ENCODE measurements around the gene RBM28. TPM values are rescaled to one million over a fixed set of nuclear protein-coding genes. Genes with fewer than 3 reads are reported as not detected.

Gene RBM28
- total RNA-seq, 1 donor from 2014 or later, result 67.7 TPM

DNA sequence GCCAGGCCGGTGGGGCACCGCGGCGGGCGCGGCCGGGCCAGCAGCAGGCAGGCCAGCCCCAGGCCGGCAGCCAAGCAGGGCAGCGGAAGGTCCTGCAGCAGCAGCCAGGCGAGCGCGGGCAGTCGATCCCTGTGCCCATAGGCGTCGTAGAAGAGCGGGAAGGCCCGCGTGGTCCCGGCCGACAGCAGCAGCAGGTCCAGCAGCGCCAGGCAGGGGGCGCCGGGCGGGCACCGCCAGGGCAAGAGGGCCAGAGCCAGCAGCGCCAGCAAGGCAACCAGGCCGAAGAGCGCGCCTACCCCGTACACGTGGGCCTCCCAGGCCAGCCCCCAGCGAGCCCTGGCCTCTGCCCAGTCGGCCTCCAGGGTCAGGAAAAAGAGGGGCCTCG is 8.4 kb upstream of the RBM28 start:
- H3K27me3 Mint-ChIP-seq (ENCODE audit: low read depth), result peaks cover 49% of the 10 kb centered on the region
- no peaks in the 10 kb centered on the region for H3K9me3 Mint-ChIP-seq
- H3K36me3 Mint-ChIP-seq (ENCODE audit: low read depth), result no peaks in the 10 kb centered on the region
- H3K27ac Mint-ChIP-seq, result no peak overlapping the region
- H3K4me1 Mint-ChIP-seq (ENCODE audit: low read depth), result peaks cover 9% of the 10 kb centered on the region
- H3K4me3 Mint-ChIP-seq (ENCODE audit: low read depth), result no peak overlapping the region
- no peak for DNase-seq (ENCODE audit: low spot score)
- intact Hi-C loops (cut with micrococcal nuclease), result no loop called here

DNA sequence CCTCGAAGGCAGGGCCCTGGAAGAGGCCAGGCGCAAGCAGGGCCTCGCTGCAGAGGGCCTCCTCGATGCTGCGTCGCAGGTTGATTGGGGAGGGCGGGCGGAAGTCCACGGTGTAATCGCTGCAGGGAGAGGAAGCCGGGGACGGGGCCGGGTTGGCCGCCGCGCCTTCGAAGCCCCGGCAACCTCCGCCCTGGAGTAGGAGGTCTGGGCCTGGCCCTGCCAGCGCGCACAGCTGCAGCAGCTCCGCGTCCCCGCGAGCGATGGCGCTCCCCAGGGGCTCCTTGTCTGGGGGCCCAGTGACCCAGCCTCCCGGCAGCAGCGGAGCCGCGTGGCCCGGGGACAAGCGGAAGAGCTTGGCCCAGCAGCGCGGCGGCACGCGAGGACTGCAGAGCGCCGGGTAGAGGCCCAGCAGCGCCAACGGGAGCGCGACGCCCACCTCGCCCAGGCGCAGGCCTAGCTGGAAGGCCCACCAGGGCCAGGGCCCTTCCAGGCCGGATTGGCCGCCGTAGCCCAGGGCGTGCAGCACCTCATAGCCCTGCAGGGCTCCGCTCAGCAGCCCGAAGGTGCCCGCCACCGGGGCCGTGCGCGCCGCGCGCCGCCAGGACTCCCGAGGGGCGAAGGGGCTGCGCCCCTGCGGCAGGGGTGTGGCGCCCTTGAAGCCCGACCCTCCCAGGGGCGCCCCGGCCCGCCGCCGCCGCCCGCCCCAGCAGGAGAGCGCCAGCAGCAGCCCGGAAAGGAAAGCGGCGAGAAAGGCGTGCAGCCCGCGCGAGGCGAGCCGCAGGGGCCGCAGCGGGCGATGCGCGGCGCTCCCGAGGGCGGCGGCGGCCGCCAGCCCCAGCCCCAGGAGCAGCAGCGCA is 7.8 kb upstream of the RBM28 start:
- H3K27ac Mint-ChIP-seq, result no peak overlapping the region
- no peak for DNase-seq (ENCODE audit: low spot score)
- no peaks in the 10 kb centered on the region for H3K36me3 Mint-ChIP-seq (ENCODE audit: low read depth)
- no peak overlapping the region for H3K4me3 Mint-ChIP-seq (ENCODE audit: low read depth)
- peaks cover 9% of the 10 kb centered on the region for H3K4me1 Mint-ChIP-seq (ENCODE audit: low read depth)
- no peaks in the 10 kb centered on the region for H3K9me3 Mint-ChIP-seq
- intact Hi-C loops (cut with micrococcal nuclease), result no loop called here
- peaks cover 49% of the 10 kb centered on the region for H3K27me3 Mint-ChIP-seq (ENCODE audit: low read depth)

DNA sequence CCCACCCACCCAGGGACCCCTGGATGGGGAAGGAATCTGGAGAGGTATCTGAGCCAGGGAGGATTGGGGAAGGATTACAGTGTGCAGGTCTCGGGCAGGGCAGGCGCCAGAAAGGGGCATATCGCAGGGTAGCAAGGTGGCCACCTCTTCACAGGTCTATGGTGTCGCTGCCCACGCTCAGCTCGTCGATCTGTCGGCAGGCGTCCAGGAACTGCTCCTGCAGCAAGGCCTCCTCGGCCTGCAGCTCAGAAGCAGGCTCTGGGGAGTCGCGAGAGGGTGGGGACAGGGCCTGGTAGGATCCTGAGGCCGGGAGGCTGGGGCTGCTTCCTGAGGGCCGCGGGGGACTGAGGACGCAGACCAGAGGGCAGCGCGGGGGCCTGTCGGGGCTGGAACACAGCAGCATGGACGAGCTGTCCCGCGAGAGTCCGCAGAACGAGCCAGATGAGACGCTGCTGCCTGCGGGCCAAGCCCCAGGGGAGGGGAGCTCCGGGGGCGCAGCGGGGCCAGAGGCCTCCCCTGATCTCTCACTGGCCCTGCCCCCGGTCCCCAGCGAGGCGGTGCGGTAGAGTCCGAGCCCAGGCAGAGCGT is 7.1 kb upstream of the RBM28 start:
- H3K36me3 Mint-ChIP-seq (ENCODE audit: low read depth), result no peaks in the 10 kb centered on the region
- no peak overlapping the region for H3K27ac Mint-ChIP-seq
- H3K4me3 Mint-ChIP-seq (ENCODE audit: low read depth), result no peak overlapping the region
- no peaks in the 10 kb centered on the region for H3K9me3 Mint-ChIP-seq
- H3K4me1 Mint-ChIP-seq (ENCODE audit: low read depth), result peaks cover 8% of the 10 kb centered on the region
- intact Hi-C loops (cut with micrococcal nuclease), result no loop called here
- peaks cover 48% of the 10 kb centered on the region for H3K27me3 Mint-ChIP-seq (ENCODE audit: low read depth)
- DNase-seq (ENCODE audit: low spot score), result no peak

DNA sequence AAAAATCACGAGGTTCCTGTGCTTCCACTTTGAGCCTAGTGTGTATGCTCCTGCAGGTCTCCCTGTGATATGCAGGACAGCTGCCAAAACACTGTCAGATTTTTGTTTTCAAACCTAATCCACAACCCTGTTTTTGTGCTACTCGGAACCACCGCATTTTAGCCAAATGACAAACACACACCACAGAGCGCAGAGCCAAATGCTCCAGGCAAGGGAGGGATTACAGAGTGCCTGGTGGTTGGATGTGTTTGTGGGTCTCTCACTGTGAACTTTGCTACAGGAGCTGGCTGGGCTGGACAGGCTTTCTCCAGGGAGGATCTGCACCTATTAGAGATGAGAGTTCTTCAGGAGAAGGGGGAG is 5.7 kb upstream of the RBM28 start:
- H3K9me3 Mint-ChIP-seq, result no peaks in the 10 kb centered on the region
- H3K4me1 Mint-ChIP-seq (ENCODE audit: low read depth), result peaks cover 3% of the 10 kb centered on the region
- no peak for DNase-seq (ENCODE audit: low spot score)
- H3K27me3 Mint-ChIP-seq (ENCODE audit: low read depth), result peaks cover 43% of the 10 kb centered on the region
- no peaks in the 10 kb centered on the region for H3K36me3 Mint-ChIP-seq (ENCODE audit: low read depth)
- H3K4me3 Mint-ChIP-seq (ENCODE audit: low read depth), result no peak overlapping the region
- intact Hi-C loops (cut with micrococcal nuclease), result no loop called here
- H3K27ac Mint-ChIP-seq, result no peak overlapping the region

DNA sequence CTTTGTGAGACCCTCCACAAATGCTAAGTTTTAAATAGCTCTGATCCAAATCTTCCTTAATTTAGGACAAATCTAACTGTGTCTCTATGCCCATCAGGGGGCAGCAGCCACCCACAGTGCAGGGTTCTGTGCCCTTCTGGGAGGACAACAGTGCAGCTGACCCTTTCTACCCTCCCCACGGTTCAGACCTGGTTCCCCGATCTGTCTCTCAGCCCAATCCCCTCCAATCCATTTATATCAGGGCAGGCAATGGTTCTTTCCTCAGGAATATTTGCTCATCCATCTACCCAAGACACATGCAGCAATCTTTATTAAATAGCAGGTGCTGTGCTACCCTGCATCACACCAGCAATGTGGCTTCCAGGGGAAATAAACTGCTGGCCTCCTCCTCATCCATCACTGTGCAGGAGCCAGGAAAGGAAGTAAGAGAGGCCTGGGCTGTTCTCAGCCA is 4.0 kb upstream of the RBM28 start:
- Mint-ChIP-seq H3K9me3 (no peaks in the 10 kb centered on the region), H3K27ac (no peak overlapping the region), H3K36me3 (ENCODE audit: low read depth) (no peaks in the 10 kb centered on the region), H3K27me3 (ENCODE audit: low read depth) (peaks cover 29% of the 10 kb centered on the region), H3K4me3 (ENCODE audit: low read depth) (no peak overlapping the region), H3K4me1 (ENCODE audit: low read depth) (peaks cover 7% of the 10 kb centered on the region)
- DNase-seq (ENCODE audit: low spot score), result no peak
- intact Hi-C loops (cut with micrococcal nuclease), result loop anchor here (1.0 kb wide), 1 partner anchor 40 kb away; no protein-coding TSS in a partner anchor

DNA sequence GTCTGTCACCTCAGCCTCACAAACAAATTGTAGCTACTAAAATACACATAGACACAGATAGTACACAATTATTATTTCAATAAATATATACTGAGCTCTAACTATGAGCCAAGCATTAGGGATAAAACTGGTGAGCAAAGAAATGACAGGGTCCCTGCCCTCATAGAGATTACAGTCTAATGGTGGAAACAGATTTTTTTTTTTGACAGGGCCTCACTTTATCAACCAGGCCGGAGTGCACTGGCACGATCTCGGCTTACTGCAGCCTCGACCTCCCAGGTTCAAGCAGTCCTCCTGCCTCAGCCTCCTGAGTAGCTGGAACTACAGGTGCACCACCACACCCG is 695 bp upstream of the RBM28 start:
- no peaks in the 10 kb centered on the region for H3K9me3 Mint-ChIP-seq
- no peak overlapping the region for H3K4me3 Mint-ChIP-seq (ENCODE audit: low read depth)
- intact Hi-C loops (cut with micrococcal nuclease), result loop anchor here (5.0 kb wide), 1 partner anchor 113 kb away; the partner anchor contains the start of gene HILPDA
- no peak for DNase-seq (ENCODE audit: low spot score)
- no peak overlapping the region for H3K27ac Mint-ChIP-seq
- peaks cover 17% of the 10 kb centered on the region for H3K27me3 Mint-ChIP-seq (ENCODE audit: low read depth)
- peaks cover 7% of the 10 kb centered on the region for H3K36me3 Mint-ChIP-seq (ENCODE audit: low read depth)
- peaks cover 20% of the 10 kb centered on the region for H3K4me1 Mint-ChIP-seq (ENCODE audit: low read depth)

DNA sequence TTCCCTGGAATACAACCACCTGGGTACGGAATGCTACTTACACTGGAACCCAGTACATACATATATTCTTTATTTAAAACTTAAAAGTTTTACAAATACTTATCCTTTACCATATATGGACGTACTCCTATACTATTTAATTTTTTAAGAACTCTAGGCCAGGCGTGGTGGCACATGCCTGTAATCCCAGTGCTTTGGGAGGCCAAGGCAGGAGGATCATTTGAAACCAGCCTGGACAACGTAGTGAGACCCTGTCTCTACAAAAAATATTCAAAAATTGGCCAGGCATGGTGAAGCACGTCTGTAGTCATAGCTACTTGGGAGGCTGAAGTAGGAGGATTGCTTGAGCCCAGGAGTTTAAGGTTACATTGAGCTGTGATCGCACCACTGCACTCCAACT is 2.0 kb downstream of the RBM28 start:
- no peak for DNase-seq (ENCODE audit: low spot score)
- no peaks in the 10 kb centered on the region for H3K27me3 Mint-ChIP-seq (ENCODE audit: low read depth)
- intact Hi-C loops (cut with micrococcal nuclease), result loop anchor here (2.0 to 5.0 kb wide), 2 partner anchors 116 to 135 kb away; partner anchors contain the start of genes HILPDA and METTL2B
- no peak overlapping the region for H3K27ac Mint-ChIP-seq
- peaks cover 22% of the 10 kb centered on the region for H3K36me3 Mint-ChIP-seq (ENCODE audit: low read depth)
- H3K9me3 Mint-ChIP-seq, result no peaks in the 10 kb centered on the region
- peaks cover 20% of the 10 kb centered on the region for H3K4me1 Mint-ChIP-seq (ENCODE audit: low read depth)
- peak overlapping the region; percentile 92 for H3K4me3 Mint-ChIP-seq (ENCODE audit: low read depth)

DNA sequence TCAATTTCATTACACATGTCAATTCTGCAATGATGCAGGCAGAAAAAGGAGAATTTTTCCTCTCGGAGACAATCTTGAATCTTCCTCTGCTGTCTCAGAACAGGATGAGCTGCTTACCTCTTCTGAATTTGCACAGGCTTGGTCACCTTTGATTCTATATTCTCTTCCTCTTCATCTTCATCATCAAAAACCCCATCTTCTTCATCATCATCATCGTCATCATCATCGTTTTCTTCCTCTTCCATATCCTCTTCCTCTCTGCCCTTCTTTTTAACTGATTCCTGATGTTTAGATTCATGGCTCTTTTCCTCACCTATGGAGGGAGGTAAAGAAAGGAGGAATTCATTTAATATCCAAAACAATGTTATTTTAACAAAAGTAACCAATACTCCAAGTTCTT is 8.0 kb downstream of the RBM28 start:
- intact Hi-C loops (cut with micrococcal nuclease), result no loop called here
- Mint-ChIP-seq H3K36me3 (ENCODE audit: low read depth) (peaks cover 65% of the 10 kb centered on the region), H3K9me3 (no peaks in the 10 kb centered on the region), H3K27me3 (ENCODE audit: low read depth) (no peaks in the 10 kb centered on the region), H3K27ac (no peak overlapping the region), H3K4me1 (ENCODE audit: low read depth) (no peaks in the 10 kb centered on the region), H3K4me3 (ENCODE audit: low read depth) (no peak overlapping the region)
- DNase-seq (ENCODE audit: low spot score), result no peak

DNA sequence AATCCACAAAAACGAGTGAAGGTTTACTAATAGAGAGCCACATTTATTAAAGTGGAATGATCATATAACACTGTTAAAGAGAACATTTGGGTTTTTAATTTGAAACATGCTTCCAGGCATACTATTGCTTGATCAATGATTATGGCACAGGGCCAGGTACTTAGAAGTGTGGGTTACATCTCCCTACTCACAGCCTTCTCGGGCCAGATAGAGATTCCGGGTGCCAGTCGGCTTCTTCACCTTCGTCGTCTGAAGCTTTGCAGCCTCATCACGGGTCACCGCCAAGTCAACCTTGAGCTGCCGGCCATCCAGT is 19.4 kb downstream of the RBM28 start:
- DNase-seq (ENCODE audit: low spot score), result no peak
- Mint-ChIP-seq H3K4me1 (ENCODE audit: low read depth) (peaks cover 20% of the 10 kb centered on the region), H3K27ac (no peak overlapping the region), H3K27me3 (ENCODE audit: low read depth) (no peaks in the 10 kb centered on the region), H3K9me3 (no peaks in the 10 kb centered on the region), H3K4me3 (ENCODE audit: low read depth) (no peak overlapping the region), H3K36me3 (ENCODE audit: low read depth) (peaks cover 66% of the 10 kb centered on the region)
- intact Hi-C loops (cut with micrococcal nuclease), result no loop called here

DNA sequence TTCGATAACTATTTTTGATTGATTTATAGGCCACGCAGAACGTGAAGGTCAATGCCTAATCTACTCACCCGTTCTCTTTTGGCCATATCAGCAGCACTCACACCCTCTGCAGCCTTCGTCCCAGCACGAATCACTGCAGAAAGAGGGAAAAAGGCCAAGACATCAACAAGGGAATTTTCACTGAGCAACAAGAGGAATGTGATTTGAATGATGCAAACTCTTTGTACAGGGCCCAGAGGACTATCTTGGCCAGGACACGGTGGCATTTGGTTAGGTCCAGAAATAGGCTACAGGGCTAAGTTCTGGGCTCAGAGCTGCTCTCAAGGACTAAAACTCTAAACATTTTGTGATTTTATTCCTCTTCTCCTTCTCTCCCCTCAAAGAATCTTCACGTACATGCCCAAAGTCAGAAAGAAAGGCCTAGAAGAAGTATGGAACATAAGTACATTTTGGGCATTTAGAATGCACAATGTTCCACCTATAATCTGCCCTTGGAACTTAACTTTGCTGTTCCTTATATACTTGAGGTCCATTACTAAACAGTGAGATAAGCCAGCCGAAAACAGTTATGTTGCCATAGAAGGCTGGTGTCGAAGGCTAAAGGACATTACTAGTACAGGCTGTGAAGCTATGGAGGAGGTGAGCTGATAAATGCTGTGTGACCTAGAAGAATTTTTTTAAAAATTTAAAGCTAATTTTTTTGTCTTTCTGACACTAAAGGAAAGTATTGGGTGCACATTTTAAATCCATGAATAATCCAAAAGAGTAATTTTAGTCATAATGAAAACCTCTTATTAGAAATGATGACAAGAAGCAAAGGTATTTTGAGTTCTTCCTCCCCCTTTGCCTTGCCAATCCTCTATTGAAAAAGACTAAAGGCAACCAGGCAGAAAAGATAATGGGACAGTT is 20.0 kb downstream of the RBM28 start:
- intact Hi-C loops (cut with micrococcal nuclease), result no loop called here
- Mint-ChIP-seq H3K36me3 (ENCODE audit: low read depth) (peaks cover 72% of the 10 kb centered on the region), H3K9me3 (no peaks in the 10 kb centered on the region), H3K27me3 (ENCODE audit: low read depth) (no peaks in the 10 kb centered on the region), H3K27ac (no peak overlapping the region), H3K4me1 (ENCODE audit: low read depth) (peaks cover 24% of the 10 kb centered on the region), H3K4me3 (ENCODE audit: low read depth) (no peak overlapping the region)
- DNase-seq (ENCODE audit: low spot score), result no peak

DNA sequence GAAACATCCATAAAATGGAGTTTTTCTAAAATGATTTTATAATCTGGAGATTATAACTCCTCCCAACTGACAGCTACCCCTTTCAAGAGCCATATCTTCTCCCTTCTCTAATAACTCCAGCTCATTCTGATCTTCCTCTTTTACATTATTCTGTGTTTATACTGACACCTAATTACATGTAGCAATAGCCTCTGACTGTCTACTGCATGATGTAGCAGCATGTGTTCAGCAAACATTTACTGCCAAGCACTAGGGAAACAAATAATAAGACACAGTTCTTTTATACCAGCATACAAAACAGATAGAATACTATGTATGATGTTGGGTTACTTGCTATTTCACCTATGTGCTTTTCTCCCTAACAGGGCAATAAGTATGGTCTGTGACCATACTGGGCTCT is 20.7 kb downstream of the RBM28 start:
- intact Hi-C loops (cut with micrococcal nuclease), result no loop called here
- H3K4me1 Mint-ChIP-seq (ENCODE audit: low read depth), result peaks cover 26% of the 10 kb centered on the region
- no peak overlapping the region for H3K27ac Mint-ChIP-seq
- DNase-seq (ENCODE audit: low spot score), result no peak
- H3K9me3 Mint-ChIP-seq, result no peaks in the 10 kb centered on the region
- H3K27me3 Mint-ChIP-seq (ENCODE audit: low read depth), result no peaks in the 10 kb centered on the region
- no peak overlapping the region for H3K4me3 Mint-ChIP-seq (ENCODE audit: low read depth)
- peaks cover 71% of the 10 kb centered on the region for H3K36me3 Mint-ChIP-seq (ENCODE audit: low read depth)

DNA sequence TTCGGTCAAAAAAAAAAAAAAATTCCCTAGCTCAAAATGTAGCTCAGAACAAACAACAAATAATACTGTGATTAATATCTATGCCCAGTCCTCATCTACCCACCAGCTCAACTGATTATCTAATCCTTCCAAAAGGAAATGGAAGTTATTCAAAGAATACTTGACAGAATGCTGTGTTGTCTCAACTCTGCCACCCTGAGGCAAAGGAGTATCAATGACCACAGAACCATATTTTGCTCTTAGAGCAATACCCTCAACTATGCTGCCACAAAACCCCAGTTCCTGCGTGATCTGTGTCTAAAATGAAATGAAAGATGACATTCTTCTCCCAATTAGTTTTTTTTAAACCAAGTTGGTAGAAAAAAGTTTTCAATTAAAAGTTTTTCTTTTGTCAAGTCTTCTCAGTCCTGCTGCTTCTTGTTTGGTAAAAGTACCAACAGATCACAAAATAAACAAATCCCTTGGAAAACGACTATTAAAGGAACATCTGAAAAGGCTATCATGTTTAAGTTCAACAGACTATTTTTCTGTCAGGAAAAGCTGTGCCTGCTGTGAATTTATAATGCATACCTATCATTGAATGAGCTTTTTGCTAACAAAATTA is 21.6 kb downstream of the RBM28 start:
- Mint-ChIP-seq H3K4me1 (ENCODE audit: low read depth) (peaks cover 26% of the 10 kb centered on the region), H3K27ac (peak overlapping the region; percentile 36), H3K4me3 (ENCODE audit: low read depth) (no peak overlapping the region), H3K9me3 (no peaks in the 10 kb centered on the region), H3K36me3 (ENCODE audit: low read depth) (peaks cover 75% of the 10 kb centered on the region), H3K27me3 (ENCODE audit: low read depth) (no peaks in the 10 kb centered on the region)
- no peak for DNase-seq (ENCODE audit: low spot score)
- intact Hi-C loops (cut with micrococcal nuclease), result no loop called here
